Measurements from ENCODE around the gene SLCO1B1. TPM values are rescaled to one million over a fixed set of nuclear protein-coding genes. Genes with fewer than 3 reads are reported as not detected.
"Not testable (repeated sequence)": the region's sequence is repeated elsewhere in the genome, so short reads cannot be mapped to it uniquely, and the experiment has no call there.

The SLCO1B1 gene
- total RNA-seq, 4 donors from 2014 or later, result 0.16 to 0.47 TPM; not detected in 2

DNA sequence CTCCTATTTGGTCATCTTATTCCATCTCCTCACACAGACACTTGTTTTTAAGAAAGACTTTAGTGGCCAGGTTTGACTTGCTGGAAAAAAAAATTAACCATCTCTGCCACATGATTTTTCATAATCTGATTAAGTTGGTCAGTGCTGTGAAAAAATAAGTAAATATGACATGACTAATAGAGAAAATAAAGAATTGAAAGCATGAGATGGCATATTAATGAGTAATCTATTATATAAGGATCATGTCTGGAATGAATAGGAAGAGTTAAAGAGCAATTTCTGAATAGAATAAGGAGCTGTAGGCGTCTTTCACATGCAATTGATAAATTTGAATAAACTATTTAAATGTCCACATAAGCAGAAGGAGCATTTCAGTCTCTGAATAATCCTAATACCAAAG, 12.2 kb upstream of the SLCO1B1 start:
- in situ Hi-C loops (cut with MboI; ENCODE audit: low sequenced_read_pairs in 4 of 4) (no loop called here), intact Hi-C loops (cut with DNase I; ENCODE audit: low total_unique reads) (no loop called here)
- ATAC-seq, result no peak

DNA sequence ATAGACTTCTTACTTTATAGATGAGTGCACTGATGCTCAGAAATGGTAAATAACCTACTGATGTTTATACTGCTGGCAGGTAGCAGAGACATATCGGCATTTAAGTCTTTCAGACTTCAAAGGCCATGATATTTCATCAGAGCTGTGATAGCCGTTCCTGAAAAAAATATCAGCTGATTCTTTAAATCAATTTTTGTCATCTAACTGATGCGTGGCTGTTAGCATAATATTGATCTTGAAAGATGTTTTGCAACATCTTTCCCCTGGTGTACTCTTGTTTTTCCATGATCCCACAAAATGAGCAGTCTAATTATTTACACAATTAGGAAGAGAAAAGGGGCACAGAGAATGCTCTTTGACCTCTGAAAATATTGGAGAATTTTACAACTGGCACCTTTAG, 1.6 kb upstream of the SLCO1B1 start:
- ATAC-seq, result no peak
- H3K27ac ChIP-seq, result no peak overlapping the region
- H3K27me3 ChIP-seq, result no peaks in the 10 kb centered on the region
- TF ChIP-seq POLR2A (IDR thresholded peaks at IDR 0.05), result no peak
- TF ChIP-seq, protein P1, sequence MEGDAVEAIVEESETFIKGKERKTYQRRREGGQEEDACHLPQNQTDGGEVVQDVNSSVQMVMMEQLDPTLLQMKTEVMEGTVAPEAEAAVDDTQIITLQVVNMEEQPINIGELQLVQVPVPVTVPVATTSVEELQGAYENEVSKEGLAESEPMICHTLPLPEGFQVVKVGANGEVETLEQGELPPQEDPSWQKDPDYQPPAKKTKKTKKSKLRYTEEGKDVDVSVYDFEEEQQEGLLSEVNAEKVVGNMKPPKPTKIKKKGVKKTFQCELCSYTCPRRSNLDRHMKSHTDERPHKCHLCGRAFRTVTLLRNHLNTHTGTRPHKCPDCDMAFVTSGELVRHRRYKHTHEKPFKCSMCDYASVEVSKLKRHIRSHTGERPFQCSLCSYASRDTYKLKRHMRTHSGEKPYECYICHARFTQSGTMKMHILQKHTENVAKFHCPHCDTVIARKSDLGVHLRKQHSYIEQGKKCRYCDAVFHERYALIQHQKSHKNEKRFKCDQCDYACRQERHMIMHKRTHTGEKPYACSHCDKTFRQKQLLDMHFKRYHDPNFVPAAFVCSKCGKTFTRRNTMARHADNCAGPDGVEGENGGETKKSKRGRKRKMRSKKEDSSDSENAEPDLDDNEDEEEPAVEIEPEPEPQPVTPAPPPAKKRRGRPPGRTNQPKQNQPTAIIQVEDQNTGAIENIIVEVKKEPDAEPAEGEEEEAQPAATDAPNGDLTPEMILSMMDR (IDR thresholded peaks at IDR 0.05 in 4 of 5, conservative IDR thresholded peaks at IDR 0.05 in 1 of 5), result no peak
- H3K9me3 ChIP-seq, result no peaks in the 10 kb centered on the region
- no peaks in the 10 kb centered on the region for H3K4me1 ChIP-seq
- H3K4me3 ChIP-seq, result no peak overlapping the region
- no peaks in the 10 kb centered on the region for H3K36me3 ChIP-seq
- no peak for DNase-seq
- intact Hi-C loops (cut with DNase I; ENCODE audit: low total_unique reads), result no loop called here
- in situ Hi-C loops (cut with MboI; ENCODE audit: low sequenced_read_pairs in 4 of 4), result no loop called here

More for the DNA sequence above, 12.2 kb upstream of the SLCO1B1 start:
- H3K4me3 ChIP-seq, result no peak overlapping the region
- no peak overlapping the region for H3K27ac ChIP-seq
- DNase-seq, result no peak
- no peaks in the 10 kb centered on the region for H3K27me3 ChIP-seq
- H3K36me3 ChIP-seq, result no peaks in the 10 kb centered on the region
- H3K9me3 ChIP-seq, result no peaks in the 10 kb centered on the region
- H3K4me1 ChIP-seq, result no peaks in the 10 kb centered on the region
- TF ChIP-seq, protein P1 (IDR thresholded peaks at IDR 0.05 in 4 of 5, conservative IDR thresholded peaks at IDR 0.05 in 1 of 5), result no peak
- TF ChIP-seq POLR2A (IDR thresholded peaks at IDR 0.05), result no peak

DNA sequence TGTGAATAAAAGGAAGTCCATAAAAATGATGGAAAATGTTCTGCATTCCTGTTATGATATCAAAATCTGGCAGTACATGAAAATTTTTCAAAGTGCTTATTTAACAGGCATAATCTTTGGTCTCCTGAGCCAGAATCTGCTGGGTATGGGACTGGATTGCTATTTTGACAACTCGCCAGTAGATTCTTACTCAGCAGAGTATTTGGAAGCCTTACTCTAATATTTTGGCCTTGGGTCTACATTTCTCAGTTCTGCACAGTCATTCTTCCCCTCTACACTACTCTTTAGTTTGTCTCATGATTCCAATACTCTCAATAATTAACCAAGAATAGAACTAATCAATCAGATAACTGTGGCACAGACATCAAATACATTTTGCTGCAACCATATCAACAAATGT, 1.1 kb upstream of the SLCO1B1 start:
- no peak overlapping the region for H3K27ac ChIP-seq
- H3K27me3 ChIP-seq, result no peaks in the 10 kb centered on the region
- DNase-seq (no peak), ATAC-seq (no peak)
- in situ Hi-C loops (cut with MboI; ENCODE audit: low sequenced_read_pairs in 4 of 4), result no loop called here
- H3K4me1 ChIP-seq, result no peaks in the 10 kb centered on the region
- intact Hi-C loops (cut with DNase I; ENCODE audit: low total_unique reads), result no loop called here
- no peaks in the 10 kb centered on the region for H3K9me3 ChIP-seq
- no peak overlapping the region for H3K4me3 ChIP-seq
- H3K36me3 ChIP-seq, result no peaks in the 10 kb centered on the region
- no peak for TF ChIP-seq POLR2A (IDR thresholded peaks at IDR 0.05)
- TF ChIP-seq, protein P1 (IDR thresholded peaks at IDR 0.05 in 4 of 5, conservative IDR thresholded peaks at IDR 0.05 in 1 of 5), result no peak

DNA sequence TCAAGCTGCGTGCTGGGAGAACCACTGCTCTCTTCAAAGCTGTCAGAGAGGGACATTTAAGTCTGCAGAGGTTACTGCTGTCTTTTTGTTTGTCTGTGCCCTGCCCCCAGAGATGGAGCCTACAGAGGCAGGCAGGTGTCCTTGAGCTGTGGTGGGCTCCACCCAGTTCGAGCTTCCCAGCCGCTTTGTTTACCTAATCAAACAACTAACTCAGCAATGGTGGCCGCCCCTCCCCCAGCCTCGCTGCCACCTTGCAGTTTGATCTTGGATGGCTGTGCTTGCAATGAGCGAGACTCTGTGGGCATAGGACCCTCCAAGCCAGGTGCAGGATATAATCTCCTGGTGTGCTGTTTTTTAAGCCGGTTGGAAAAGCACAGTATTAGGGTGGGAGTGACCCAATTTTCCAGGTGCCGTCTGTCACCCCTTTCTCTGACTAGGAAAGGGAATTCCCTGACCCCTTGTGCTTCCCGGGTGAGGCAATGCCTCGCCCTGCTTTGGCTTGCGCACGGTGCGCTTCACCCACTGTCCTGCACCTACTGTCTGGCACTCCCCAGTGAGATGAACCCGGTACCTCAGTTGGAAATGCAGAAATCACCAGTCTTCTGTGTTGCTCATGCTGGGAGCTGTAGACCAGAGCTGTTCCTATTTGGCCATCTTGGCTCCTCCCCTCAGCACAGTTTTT, 6.5 kb downstream of the SLCO1B1 start:
- in situ Hi-C loops (cut with MboI; ENCODE audit: low sequenced_read_pairs in 4 of 4); ATAC-seq; H3K27ac ChIP-seq; H3K27me3 ChIP-seq; intact Hi-C loops (cut with DNase I; ENCODE audit: low total_unique reads); H3K4me1 ChIP-seq; DNase-seq; H3K36me3 ChIP-seq; H3K9me3 ChIP-seq; H3K4me3 ChIP-seq: not testable (repeated sequence)

DNA sequence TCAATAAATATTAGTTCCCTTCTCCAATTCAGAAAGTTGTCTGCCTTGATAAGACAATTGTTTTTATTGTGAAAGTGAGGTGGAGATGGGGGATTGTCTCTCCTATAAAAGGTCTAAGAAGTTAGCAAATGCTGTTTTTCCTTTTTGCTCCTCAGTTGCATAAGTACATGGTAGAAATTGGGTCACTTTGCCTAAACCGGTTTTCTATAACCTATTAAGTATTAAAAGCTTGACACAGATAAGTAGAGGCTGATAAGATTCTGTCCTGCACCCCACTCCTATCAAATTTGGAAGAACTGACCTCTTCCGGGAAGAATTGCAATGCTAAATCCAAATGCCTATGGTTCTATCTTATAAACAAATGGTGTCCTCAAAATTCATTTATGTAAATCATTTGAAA, 7.0 kb downstream of the SLCO1B1 start:
- Histone ChIP-seq H3K4me1 (no peaks in the 10 kb centered on the region), H3K36me3 (no peaks in the 10 kb centered on the region), H3K27ac (no peak overlapping the region), H3K4me3 (no peak overlapping the region), H3K27me3 (no peaks in the 10 kb centered on the region), H3K9me3 (no peaks in the 10 kb centered on the region)
- TF ChIP-seq POLR2A (IDR thresholded peaks at IDR 0.05), result no peak
- TF ChIP-seq, protein P1 (IDR thresholded peaks at IDR 0.05 in 4 of 5, conservative IDR thresholded peaks at IDR 0.05 in 1 of 5), result no peak
- in situ Hi-C loops (cut with MboI; ENCODE audit: low sequenced_read_pairs in 4 of 4), result no loop called here
- ATAC-seq (no peak), DNase-seq (no peak)
- intact Hi-C loops (cut with DNase I; ENCODE audit: low total_unique reads), result no loop called here

Data from gastrocnemius medialis (tissue), 4 donors.